RWPE2 (cell line): Measurements from ENCODE around the gene INAFM2.

Experiments
- ATAC-seq: fragments of 200-7000 bp; cut with Tn5 transposase; 3 replicates; pipeline ENCODE4 v1.9.1; 2021; ENCODE audit warnings: low read depth
- DNase-seq: peaks from one replicate; pipeline ENCODE4 v3.0.0-alpha.2; 2020; ENCODE audit warnings: low spot score
- H3K27ac ChIP-seq: fragments of 450-650 bp; 2 replicates; pipeline ENCODE4 v1.5.1; 2017; ENCODE audit warnings: mild to moderate bottlenecking; ENCODE audit not compliant: poor library complexity, severe bottlenecking
- H3K27me3 ChIP-seq: fragments of 250-450 bp; sonication (Bioruptor Pico); 2 replicates; pipeline ENCODE4 v1.5.1; 2021; ENCODE audit warnings: mild to moderate bottlenecking, moderate library complexity; ENCODE audit not compliant: insufficient read depth, poor library complexity, severe bottlenecking
- H3K36me3 ChIP-seq: fragments of 250-450 bp; sonication (Bioruptor Pico); 2 replicates; pipeline ENCODE4 v1.5.1; 2020; ENCODE audit warnings: low read depth, mild to moderate bottlenecking, moderate library complexity
- H3K4me1 ChIP-seq: fragments of 250-450 bp; sonication (Bioruptor Pico); 2 replicates; pipeline ENCODE4 v1.5.1; 2021; ENCODE audit warnings: mild to moderate bottlenecking, moderate library complexity; ENCODE audit not compliant: insufficient read depth, poor library complexity, severe bottlenecking
- H3K4me3 ChIP-seq: fragments of 250-450 bp; sonication (Bioruptor Pico); 2 replicates; pipeline ENCODE4 v1.5.1; 2021; ENCODE audit warnings: mild to moderate bottlenecking, moderate library complexity; ENCODE audit not compliant: severe bottlenecking
- H3K9me3 ChIP-seq: fragments of 250-450 bp; sonication (Bioruptor Pico); 2 replicates; pipeline ENCODE4 v1.5.1; 2021; ENCODE audit warnings: mild to moderate bottlenecking, moderate library complexity; ENCODE audit not compliant: severe bottlenecking
- CTCF ChIP-seq: fragments of 450-650 bp; IDR thresholded peaks from one replicate; pipeline ENCODE4 v1.5.1; 2017; ENCODE audit warnings: mild to moderate bottlenecking, moderate library complexity; ENCODE audit not compliant: poor library complexity, severe bottlenecking

INAFM2 gene

GRCh38 chr15:40348474-40348870 is 25.0 kb downstream of the INAFM2 start:
- ATAC-seq (no peak), DNase-seq (no peak)
- H3K36me3 ChIP-seq = no peaks in the 10 kb centered on the region
- no peaks in the 10 kb centered on the region for H3K27me3 ChIP-seq
- H3K27ac ChIP-seq = no peak overlapping the region
- no peak overlapping the region for H3K4me3 ChIP-seq
- H3K9me3 ChIP-seq = no peaks in the 10 kb centered on the region
- H3K4me1 ChIP-seq = peaks cover 14% of the 10 kb centered on the region
- TF ChIP-seq CTCF = no peak

GRCh38 chr15:40349163-40349562 is 25.7 kb downstream of the INAFM2 start:
- peaks cover 7% of the 10 kb centered on the region for H3K4me1 ChIP-seq
- no peak overlapping the region for H3K4me3 ChIP-seq
- H3K36me3 ChIP-seq = no peaks in the 10 kb centered on the region
- DNase-seq = no peak
- no peak for TF ChIP-seq CTCF
- no peak overlapping the region for H3K27ac ChIP-seq
- no peaks in the 10 kb centered on the region for H3K27me3 ChIP-seq
- no peaks in the 10 kb centered on the region for H3K9me3 ChIP-seq
- no peak for ATAC-seq

GRCh38 chr15:40352281-40352901 is 28.9 kb downstream of the INAFM2 start:
- Histone ChIP-seq H3K27me3 (no peaks in the 10 kb centered on the region), H3K27ac (no peak overlapping the region), H3K4me3 (no peak overlapping the region), H3K36me3 (no peaks in the 10 kb centered on the region), H3K9me3 (no peaks in the 10 kb centered on the region), H3K4me1 (no peaks in the 10 kb centered on the region)
- ATAC-seq (no peak), DNase-seq (no peak)
- no peak for TF ChIP-seq CTCF

GRCh38 chr15:40353697-40354096 is 30.2 kb downstream of the INAFM2 start:
- no peak for TF ChIP-seq CTCF
- no peak overlapping the region for H3K27ac ChIP-seq
- H3K36me3 ChIP-seq = no peaks in the 10 kb centered on the region
- no peaks in the 10 kb centered on the region for H3K27me3 ChIP-seq
- DNase-seq = no peak
- H3K4me3 ChIP-seq = no peak overlapping the region
- ATAC-seq = no peak
- peaks cover 2% of the 10 kb centered on the region for H3K4me1 ChIP-seq
- H3K9me3 ChIP-seq = no peaks in the 10 kb centered on the region

GRCh38 chr15:40354408-40355171 is 31.1 kb downstream of the INAFM2 start:
- ATAC-seq = no peak

More at GRCh38 chr15:40354408-40355171, 31.1 kb downstream of the INAFM2 start:
- peak; percentile 50 for TF ChIP-seq CTCF
- no peaks in the 10 kb centered on the region for H3K9me3 ChIP-seq
- H3K4me3 ChIP-seq = no peak overlapping the region
- no peaks in the 10 kb centered on the region for H3K27me3 ChIP-seq
- H3K36me3 ChIP-seq = no peaks in the 10 kb centered on the region
- peaks cover 11% of the 10 kb centered on the region for H3K4me1 ChIP-seq
- no peak for DNase-seq
- no peak overlapping the region for H3K27ac ChIP-seq
